COLO668 (cell line): ENCODE measurements around the gene IREB2.

ENCODE experiments used
- DNase-seq: peaks from one replicate; lab custom pipeline; 2025; ENCODE audit not compliant: unreplicated experiment; lab: John Stamatoyannopoulos, UW

The IREB2 gene

GRCh38 chr15:78540141-78540870 is 102.3 kb downstream of the IREB2 start, which contains the start of gene PSMA4:
Gene PSMA4 (plus strand): TSS chr15:78540444. CDS start chr15:78541928, 1,484 bp downstream.
- peak; percentile 93 for DNase-seq

GRCh38 chr15:78540871-78541743 is 103.1 kb downstream of the IREB2 start:
- DNase-seq = no peak

GRCh38 chr15:78541744-78542034 is 103.7 kb downstream of the IREB2 start:
- DNase-seq = no peak

GRCh38 chr15:78542647-78543046 is 104.6 kb downstream of the IREB2 start:
- DNase-seq = no peak

GRCh38 chr15:78550194-78550593 is 112.2 kb downstream of the IREB2 start:
- no peak for DNase-seq

- DNase-seq = no peak
These were observed 112.8 kb downstream of the IREB2 start for GRCh38 chr15:78550815-78551214.
